HepG2 (cell line): ENCODE results near the gene ZDHHC14.

Source experiments
- CTCF ChIP-seq: sonication (generic); formaldehyde crosslinking; IDR thresholded peaks from 2 replicates; pipeline ENCODE4 v1.5.0; 2020; ENCODE audit warnings: mild to moderate bottlenecking, missing genetic modification reagents, moderate library complexity
- SRF ChIP-seq: IDR thresholded peaks from 2 replicates; pipeline ENCODE4 v1.6.1; 2011; ENCODE audit warnings: mild to moderate bottlenecking, low read depth, low read length, moderate library complexity
- ZMYM2 ChIP-seq: sonication (generic); formaldehyde crosslinking; IDR thresholded peaks from 2 replicates; pipeline ENCODE4 v1.8.0; 2022; ENCODE audit warnings: mild to moderate bottlenecking, missing genetic modification reagents
- ZNF274 ChIP-seq: sonication (generic); formaldehyde crosslinking; IDR thresholded peaks from 2 replicates; pipeline ENCODE4 v1.5.1; 2020; ENCODE audit warnings: mild to moderate bottlenecking, missing genetic modification reagents

GRCh38 chr6:157644043-157644810 lies 263.2 kb downstream of the ZDHHC14 start:
- TF ChIP-seq ZNF274 (CRISPR knock-in tag) = no peak
- peak; percentile 62 for TF ChIP-seq CTCF (CRISPR knock-in tag)
- no peak for TF ChIP-seq ZMYM2
- no peak for TF ChIP-seq SRF
